H1 (cell line): Measurements from ENCODE around the gene DNAJB5. TPM values are rescaled to one million over a fixed set of nuclear protein-coding genes. Genes with fewer than 3 reads are reported as not detected.

Experiments
- CTCF ChIA-PET: fragments of 300-600 bp; sonication (Branson Sonifier 250); formaldehyde crosslinking; loops from one replicate; lab custom pipeline; 2021; ENCODE audit not compliant: partially characterized antibody; lab: Charles Lee
- POLR2A ChIA-PET: fragments of 300-600 bp; sonication (Branson Sonifier 250); formaldehyde crosslinking; loops from one replicate; lab custom pipeline; 2021; ENCODE audit warnings: inconsistent platforms; ENCODE audit not compliant: partially characterized antibody; lab: Charles Lee
- DNase-seq, 2 experiments: peaks; one replicate each; pipeline versions ENCODE4 v3.0.0 to v3.0.0-alpha.2; 2010 to 2022; ENCODE audit warnings: low spot score in 2 of 2, low read depth in 1 of 2, mixed read lengths in 1 of 2
- FAIRE-seq: peaks from 2 replicates; lab custom pipeline; 2011; peaks lifted over from hg19 to GRCh38; lab: Jason Lieb, UNC
- H2AFZ ChIP-seq: 2 replicates; pipeline ENCODE4 v1.8.1; 2012; ENCODE audit warnings: low read length, inconsistent platforms
- H2AK5ac ChIP-seq: 2 replicates; pipeline ENCODE4 v1.6.1; 2013; ENCODE audit warnings: low read depth, low read length
- H2BK120ac ChIP-seq: replicated peaks from 2 replicates; pipeline ENCODE3; 2013; ENCODE audit warnings: low read depth, low read length, inconsistent platforms
- H2BK12ac ChIP-seq: 2 replicates; pipeline ENCODE4 v1.6.1; 2013; ENCODE audit warnings: low read depth, low read length
- H2BK15ac ChIP-seq: 2 replicates; pipeline ENCODE4 v1.6.1; 2013; ENCODE audit warnings: low read length
- H2BK20ac ChIP-seq: 2 replicates; pipeline ENCODE4 v1.6.1; 2013; ENCODE audit warnings: low read length
- H2BK5ac ChIP-seq: 2 replicates; pipeline ENCODE4 v1.6.1; 2013; ENCODE audit warnings: low read depth, low read length
- H3K14ac ChIP-seq: 2 replicates; pipeline ENCODE4 v1.6.1; 2013; ENCODE audit warnings: inconsistent platforms; ENCODE audit not compliant: insufficient read length
- H3K18ac ChIP-seq: 2 replicates; pipeline ENCODE4 v1.6.1; 2013; ENCODE audit warnings: low read length; ENCODE audit errors: extremely low read depth
- H3K23ac ChIP-seq: 2 replicates; pipeline ENCODE4 v1.6.1; 2013; ENCODE audit warnings: inconsistent platforms; ENCODE audit not compliant: insufficient read length
- H3K23me2 ChIP-seq: 2 replicates; pipeline ENCODE4 v1.6.1; 2013; ENCODE audit warnings: low read depth, low read length
- H3K27ac ChIP-seq: 2 replicates; pipeline ENCODE4 v1.6.1; 2011; ENCODE audit warnings: low read depth, low read length, inconsistent platforms
- H3K27me3 ChIP-seq, 4 experiments: replicated peaks in 1 of 4; 1 replicate in 1 of 4; 2 replicates in 3 of 4; pipeline versions ENCODE4 v1.6.1 to v1.8.1; 2011 to 2013; ENCODE audit warnings: low read length in 3 of 4, mild to moderate bottlenecking in 3 of 4, inconsistent platforms in 2 of 4, mixed read lengths in 2 of 4, moderate library complexity in 1 of 4; ENCODE audit not compliant: control insufficient read depth in 3 of 4, insufficient read depth in 3 of 4; ENCODE audit errors: extremely low read depth in 1 of 4
- H3K36me3 ChIP-seq, 4 experiments: 2 replicates each; pipeline versions ENCODE4 v1.6.1 to v1.8.1; 2011 to 2013; ENCODE audit warnings: mild to moderate bottlenecking in 4 of 4, low read length in 3 of 4, moderate library complexity in 2 of 4, control low read depth in 1 of 4, inconsistent platforms in 1 of 4; ENCODE audit not compliant: insufficient read depth in 4 of 4, control insufficient read depth in 2 of 4
- H3K4ac ChIP-seq: replicated peaks from 2 replicates; pipeline ENCODE3; 2013; ENCODE audit warnings: low read length, low read depth, mixed read lengths, inconsistent platforms; ENCODE audit not compliant: insufficient read length
- H3K4me1 ChIP-seq, 4 experiments: replicated peaks in 1 of 4; 1 replicate in 1 of 4; 2 replicates in 3 of 4; pipeline versions ENCODE4 v1.6.1 to v1.8.1; 2011 to 2013; ENCODE audit warnings: low read length in 3 of 4, inconsistent platforms in 2 of 4, mixed read lengths in 1 of 4; ENCODE audit not compliant: insufficient read depth in 4 of 4, control insufficient read depth in 3 of 4
- H3K4me2 ChIP-seq, 2 experiments: 2 replicates each; pipeline versions ENCODE4 v1.6.1 to v1.8.1; 2011 to 2013; ENCODE audit warnings: low read depth in 2 of 2, low read length in 2 of 2, control low read depth in 1 of 2, inconsistent platforms in 1 of 2, mild to moderate bottlenecking in 1 of 2; ENCODE audit not compliant: insufficient read depth in 1 of 2
- H3K4me3 ChIP-seq, 4 experiments: fragments of 200-600, 300-600 bp in 1 of 4; sonication (generic), shearing (Covaris generic), sonication (Bioruptor Twin) in 1 of 4; 2 replicates each; pipeline versions ENCODE4 v1.5.1 to v1.8.1; 2011 to 2016; ENCODE audit warnings: low read length in 4 of 4, low read depth in 3 of 4, control low read depth in 2 of 4, inconsistent platforms in 2 of 4, mild to moderate bottlenecking in 2 of 4, mixed read lengths in 1 of 4, moderate library complexity in 1 of 4; ENCODE audit not compliant: insufficient read depth in 2 of 4; ENCODE audit errors: extremely low read depth in 1 of 4
- H3K56ac ChIP-seq: replicated peaks from 2 replicates; pipeline ENCODE3; 2013; ENCODE audit warnings: low read depth, mild to moderate bottlenecking, mixed read lengths, low read length, inconsistent platforms; ENCODE audit not compliant: insufficient read length
- H3K79me1 ChIP-seq: 2 replicates; pipeline ENCODE4 v1.6.1; 2013; ENCODE audit warnings: low read depth, low read length, control low read depth
- H3K79me2 ChIP-seq, 2 experiments: 2 replicates each; pipeline versions ENCODE4 v1.6.1 to v1.8.1; 2012 to 2013; ENCODE audit warnings: low read length in 2 of 2, mild to moderate bottlenecking in 2 of 2, inconsistent platforms in 1 of 2; ENCODE audit not compliant: insufficient read depth in 2 of 2, control insufficient read depth in 1 of 2
- H3K9ac ChIP-seq, 4 experiments: replicated peaks in 1 of 4; 1 replicate in 1 of 4; 2 replicates in 3 of 4; pipeline versions ENCODE4 v1.6.1 to v1.8.1; 2011 to 2013; ENCODE audit warnings: low read depth in 3 of 4, low read length in 3 of 4, control low read depth in 2 of 4, mild to moderate bottlenecking in 2 of 4, moderate library complexity in 2 of 4, inconsistent platforms in 1 of 4; ENCODE audit errors: extremely low read depth in 1 of 4
- H3K9me3 ChIP-seq, 2 experiments: 2 replicates each; pipeline versions ENCODE4 v1.6.1 to v1.8.1; 2012 to 2013; ENCODE audit warnings: mild to moderate bottlenecking in 2 of 2, moderate library complexity in 2 of 2, control low read depth in 1 of 2, inconsistent platforms in 1 of 2, low read depth in 1 of 2, low read length in 1 of 2, mixed read lengths in 1 of 2; ENCODE audit not compliant: insufficient read depth in 2 of 2
- H4K20me1 ChIP-seq, 2 experiments: replicated peaks in 1 of 2; 2 replicates each; pipeline versions ENCODE3 to v1.8.1; 2011 to 2013; ENCODE audit warnings: inconsistent platforms in 2 of 2, low read length in 2 of 2, mild to moderate bottlenecking in 1 of 2; ENCODE audit not compliant: insufficient read depth in 2 of 2, control insufficient read depth in 1 of 2
- H4K5ac ChIP-seq: 2 replicates; pipeline ENCODE4 v1.6.1; 2013; ENCODE audit warnings: low read length, low read depth, mixed read lengths, inconsistent platforms; ENCODE audit not compliant: insufficient read length
- H4K8ac ChIP-seq: 2 replicates; pipeline ENCODE4 v1.8.0; 2013; ENCODE audit warnings: mild to moderate bottlenecking, moderate library complexity, low read length, inconsistent platforms; ENCODE audit not compliant: insufficient read depth; ENCODE audit errors: extremely low read depth
- H4K91ac ChIP-seq: replicated peaks from 2 replicates; pipeline ENCODE3; 2013; ENCODE audit warnings: low read length, mixed read lengths, inconsistent platforms; ENCODE audit not compliant: insufficient read length
- BACH1 ChIP-seq: IDR thresholded peaks from 2 replicates; pipeline ENCODE4 v1.6.1; 2012; ENCODE audit warnings: low read length, improper control_type of control experiment
- CEBPB ChIP-seq: IDR thresholded peaks from 2 replicates; pipeline ENCODE4 v1.6.1; 2012; ENCODE audit warnings: low read depth, low read length
- CHD1 ChIP-seq: IDR thresholded peaks from 2 replicates; pipeline ENCODE4 v1.6.1; 2012; ENCODE audit warnings: low read depth, low read length, improper control_type of control experiment
- E2F6 ChIP-seq: IDR thresholded peaks from 2 replicates; pipeline ENCODE4 v1.6.1; 2012; ENCODE audit warnings: inconsistent platforms
- KDM5A ChIP-seq: fragments of 200-600 bp; IDR thresholded peaks from 2 replicates; pipeline ENCODE4 v1.7.1; 2012; ENCODE audit warnings: mild to moderate bottlenecking, low read length, inconsistent platforms, mixed read lengths
- SIRT6 ChIP-seq: IDR thresholded peaks from one replicate; pipeline ENCODE4 v1.7.1; 2012; ENCODE audit warnings: low read length, inconsistent platforms
- USF2 ChIP-seq: IDR thresholded peaks from 2 replicates; pipeline ENCODE4 v1.6.1; 2011; ENCODE audit warnings: low read length, improper control_type of control experiment
- ZNF274 ChIP-seq: IDR thresholded peaks from 2 replicates; pipeline ENCODE4 v1.7.0; 2012; ENCODE audit warnings: low read length, borderline replicate concordance; ENCODE audit errors: extremely low read depth
- WGBS, 2 experiments: shearing (Covaris generic) in 1 of 2; methylation state at CpG; one replicate each; pipeline versions ENCODE4 v1.1.6 to v1.1.7; 2013 to 2015; ENCODE audit warnings: low lambda C conversion rate in 2 of 2, mixed read lengths in 2 of 2, inconsistent platforms in 1 of 2, low coverage in 1 of 2, missing lambda C conversion rate in 1 of 2; ENCODE audit not compliant: insufficient replicate concordance in 2 of 2, insufficient coverage in 1 of 2, insufficient read length in 1 of 2; ENCODE audit errors: extremely low coverage in 1 of 2, missing lambda C conversion rate in 1 of 2; 5-methylcytosine and 5-hydroxymethylcytosine counted together
- polyA plus RNA-seq, 7 experiments: library from polyadenylated mRNA; depleted of rRNA in 3 of 7; stranded (reverse) in 5 of 7; unstranded in 2 of 7; fragments of >200 nt in 5 of 7; fragments of 200-250 nt in 2 of 7; gene quantifications; 1 replicate in 5 of 7; 2 replicates in 1 of 7; 4 replicates in 1 of 7; pipeline versions ENCODE4 v1.2.1 to v1.2.3, GENCODE V29; 2011 to 2013; ENCODE audit warnings: missing spikeins in 2 of 7, mixed read lengths in 2 of 7
- total RNA-seq: library from RNA; stranded (reverse); fragmentation: NEBNext Ultra II Directional; extraction: Animal tissue kit (Norgen Biotek cat#: 25700); gene quantifications from 2 replicates; pipeline ENCODE4 v1.2.1, GENCODE V29; 2021

DNAJB5 gene
- total and polyA plus RNA-seq, 2 of the 8 experiments (the other 6 are each of a cell fraction or from before 2014, with no cell fraction given), result 25.0 to 34.1 TPM

GRCh38 chr9:35001285-35001677 is 11.7 kb downstream of the DNAJB5 start:
- DNase-seq (no peak), FAIRE-seq (no peak)
- Histone ChIP-seq H3K18ac (no peak overlapping the region), H2AK5ac (peak overlapping the region; percentile 86; the same call in 1 of the 2 replicates), H3K27ac (no peak overlapping the region), H3K27me3 (no peaks in the 10 kb centered on the region), H2BK15ac (0 out of 2 replicates have a peak overlapping the region, but pooled peaks have one; percentile 21), H3K4me3 (no peak overlapping the region), H3K4ac (no peak overlapping the region), H3K79me1 (no peaks in the 10 kb centered on the region), H2BK5ac (peak overlapping the region; percentile 60; the same call in 1 of the 2 replicates), H3K23me2 (no peaks in the 10 kb centered on the region), H2BK120ac (no peak overlapping the region), H4K5ac (no peak overlapping the region), H3K4me2 (no peak overlapping the region), H3K36me3 (peaks cover 14 to 17% (median 15%) of the 10 kb centered on the region in 4 experiments; a peak in 7 of 8 replicates), H2BK20ac (no peak overlapping the region), H3K9ac (no peak overlapping the region), H4K91ac (no peak overlapping the region), H2BK12ac (0 out of 2 replicates have a peak overlapping the region, but pooled peaks have one; percentile 35), H3K79me2 (no peaks in the 10 kb centered on the region), H3K14ac (no peak overlapping the region), H3K4me1 (peaks cover 2 to 9% (median 4%) of the 10 kb centered on the region in 4 experiments; a peak in 2 of 7 replicates), H3K56ac (no peak overlapping the region), H4K20me1 (no peaks in the 10 kb centered on the region), H3K9me3 (no peaks in the 10 kb centered on the region), H2AFZ (no peak overlapping the region), H3K23ac (no peak overlapping the region), H4K8ac (no peak overlapping the region)
- ChIA-PET CTCF (interaction anchor here (0.7 to 14.8 kb wide), 12 partner anchors 9 to 111 kb away, joined by 3 to 148 read pairs (median 4); a partner anchor contains a TSS), POLR2A (interaction anchor here (1.1 to 2.7 kb wide), 11 partner anchors 9 to 517 kb away, joined by 3 to 8 read pairs (median 3); partner anchors contain the start of genes DNAJB5 and FANCG)
- WGBS, 2 experiments, result 86% methylated on average over 2 of the region's 2 CpGs; no CpG with 5 or more reads in 1 of the 2 experiments
- TF ChIP-seq SIRT6 (no peak), ZNF274 (no peak), E2F6 (no peak), KDM5A (no peak), CEBPB (no peak), CHD1 (no peak), USF2 (no peak), BACH1 (no peak)
